Vagina (tissue), 2 donors: ENCODE results near the gene POU2AF2.

Source experiments
- POLR2A ChIP-seq, 2 donors: fragments of 450-650 bp; IDR thresholded peaks; one replicate each; pipeline ENCODE4 v1.6.1; 2017; ENCODE audit warnings: antibody characterized with exemption in 2 of 2, mild to moderate bottlenecking in 2 of 2, moderate library complexity in 2 of 2
- POLR2AphosphoS5 ChIP-seq, 2 donors: sonication (generic); formaldehyde crosslinking; IDR thresholded peaks; one replicate each; pipeline ENCODE4 v1.9.0; 2017; ENCODE audit warnings: antibody characterized with exemption in 2 of 2, mild to moderate bottlenecking in 2 of 2, low read depth in 1 of 2; ENCODE audit not compliant: insufficient read depth in 1 of 2

DNA sequence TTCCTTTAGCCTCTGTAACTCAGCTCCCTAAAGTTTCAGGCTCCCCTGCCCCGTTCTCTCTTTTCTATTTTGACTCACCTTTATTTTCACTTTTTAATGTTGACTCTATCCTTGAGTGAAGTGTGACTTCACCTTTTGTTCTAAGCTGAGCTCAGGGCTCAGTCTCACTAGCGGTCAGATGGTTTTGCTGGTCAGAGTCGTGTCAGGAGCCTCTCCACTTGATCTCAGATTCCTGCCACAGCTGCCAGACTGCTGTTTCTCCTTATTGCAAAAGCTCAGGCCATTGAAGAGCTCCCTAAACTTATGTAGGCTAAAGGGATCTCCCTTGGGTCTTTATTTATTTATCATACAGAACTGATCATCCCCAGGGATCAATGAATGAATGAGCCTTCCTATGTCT lies 13.7 kb upstream of the POU2AF2 start:
- no peak for TF ChIP-seq POLR2AphosphoS5 (IDR thresholded peaks at IDR 0.05; ENCODE audit: insufficient read depth in 1 of 2, low read depth in 1 of 2)
- TF ChIP-seq POLR2A (IDR thresholded peaks at IDR 0.05), result no peak
